ENCODE measurements around the gene WIPI1.
A peak's percentile ranks its signal among the peaks of the same experiment; 100 is the strongest.

DNA sequence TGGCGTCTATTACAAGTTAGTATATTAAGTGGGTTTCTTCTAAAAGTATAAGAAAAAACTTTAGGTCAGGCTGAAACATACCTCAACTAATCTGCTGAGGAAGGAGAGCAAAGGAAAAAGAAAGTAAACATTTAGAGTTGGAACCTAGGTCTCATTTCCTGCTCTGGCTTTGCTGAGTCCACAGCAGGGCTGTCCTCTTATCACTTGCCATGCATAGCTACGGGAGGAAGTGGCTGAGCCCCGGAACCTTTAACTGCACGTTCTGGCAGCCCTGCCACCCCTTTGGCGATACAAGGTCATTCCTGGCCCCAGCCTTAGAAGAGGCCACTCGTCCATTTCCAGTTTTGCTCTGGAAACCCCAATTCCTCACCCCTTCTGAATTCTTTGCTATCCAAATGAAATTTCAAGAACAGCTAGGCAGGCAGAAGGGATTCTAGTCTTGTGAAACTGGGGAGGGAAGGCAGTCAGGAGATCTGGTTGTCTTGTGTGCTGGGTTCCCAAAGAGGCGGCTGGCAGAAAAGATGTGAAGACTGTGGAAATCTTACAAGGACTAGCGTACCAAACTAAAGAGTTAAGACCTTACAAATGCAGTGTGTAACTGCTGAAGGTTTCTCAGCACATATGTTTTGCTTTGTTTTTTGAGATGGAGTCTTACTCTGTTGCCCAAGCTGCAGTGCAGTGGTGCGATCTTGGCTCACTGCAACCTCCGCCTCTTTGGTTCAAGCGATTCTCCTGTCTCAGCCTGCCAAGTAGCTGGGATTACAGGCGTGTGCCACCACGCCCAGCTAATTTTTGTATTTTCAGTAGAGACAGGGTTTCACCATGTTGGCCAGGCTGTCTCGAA, 19.1 kb downstream of the WIPI1 start:
- TF ChIP-seq KLF9 (CRISPR knock-in tag; IDR thresholded peaks at IDR 0.05; ENCODE audit: low read depth) (no peak), TEAD3 (CRISPR knock-in tag; optimal IDR thresholded peaks at IDR 0.05; ENCODE audit: borderline replicate concordance) (peak; percentile 90), CBFB (CRISPR knock-in tag; IDR thresholded peaks at IDR 0.05) (no peak)
- TF ChIP-seq, protein P1, sequence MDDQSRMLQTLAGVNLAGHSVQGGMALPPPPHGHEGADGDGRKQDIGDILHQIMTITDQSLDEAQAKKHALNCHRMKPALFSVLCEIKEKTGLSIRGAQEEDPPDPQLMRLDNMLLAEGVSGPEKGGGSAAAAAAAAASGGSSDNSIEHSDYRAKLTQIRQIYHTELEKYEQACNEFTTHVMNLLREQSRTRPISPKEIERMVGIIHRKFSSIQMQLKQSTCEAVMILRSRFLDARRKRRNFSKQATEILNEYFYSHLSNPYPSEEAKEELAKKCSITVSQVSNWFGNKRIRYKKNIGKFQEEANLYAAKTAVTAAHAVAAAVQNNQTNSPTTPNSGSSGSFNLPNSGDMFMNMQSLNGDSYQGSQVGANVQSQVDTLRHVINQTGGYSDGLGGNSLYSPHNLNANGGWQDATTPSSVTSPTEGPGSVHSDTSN (CRISPR knock-in tag; IDR thresholded peaks at IDR 0.05; ENCODE audit: borderline replicate concordance), result no peak
- TF ChIP-seq, protein P2, sequence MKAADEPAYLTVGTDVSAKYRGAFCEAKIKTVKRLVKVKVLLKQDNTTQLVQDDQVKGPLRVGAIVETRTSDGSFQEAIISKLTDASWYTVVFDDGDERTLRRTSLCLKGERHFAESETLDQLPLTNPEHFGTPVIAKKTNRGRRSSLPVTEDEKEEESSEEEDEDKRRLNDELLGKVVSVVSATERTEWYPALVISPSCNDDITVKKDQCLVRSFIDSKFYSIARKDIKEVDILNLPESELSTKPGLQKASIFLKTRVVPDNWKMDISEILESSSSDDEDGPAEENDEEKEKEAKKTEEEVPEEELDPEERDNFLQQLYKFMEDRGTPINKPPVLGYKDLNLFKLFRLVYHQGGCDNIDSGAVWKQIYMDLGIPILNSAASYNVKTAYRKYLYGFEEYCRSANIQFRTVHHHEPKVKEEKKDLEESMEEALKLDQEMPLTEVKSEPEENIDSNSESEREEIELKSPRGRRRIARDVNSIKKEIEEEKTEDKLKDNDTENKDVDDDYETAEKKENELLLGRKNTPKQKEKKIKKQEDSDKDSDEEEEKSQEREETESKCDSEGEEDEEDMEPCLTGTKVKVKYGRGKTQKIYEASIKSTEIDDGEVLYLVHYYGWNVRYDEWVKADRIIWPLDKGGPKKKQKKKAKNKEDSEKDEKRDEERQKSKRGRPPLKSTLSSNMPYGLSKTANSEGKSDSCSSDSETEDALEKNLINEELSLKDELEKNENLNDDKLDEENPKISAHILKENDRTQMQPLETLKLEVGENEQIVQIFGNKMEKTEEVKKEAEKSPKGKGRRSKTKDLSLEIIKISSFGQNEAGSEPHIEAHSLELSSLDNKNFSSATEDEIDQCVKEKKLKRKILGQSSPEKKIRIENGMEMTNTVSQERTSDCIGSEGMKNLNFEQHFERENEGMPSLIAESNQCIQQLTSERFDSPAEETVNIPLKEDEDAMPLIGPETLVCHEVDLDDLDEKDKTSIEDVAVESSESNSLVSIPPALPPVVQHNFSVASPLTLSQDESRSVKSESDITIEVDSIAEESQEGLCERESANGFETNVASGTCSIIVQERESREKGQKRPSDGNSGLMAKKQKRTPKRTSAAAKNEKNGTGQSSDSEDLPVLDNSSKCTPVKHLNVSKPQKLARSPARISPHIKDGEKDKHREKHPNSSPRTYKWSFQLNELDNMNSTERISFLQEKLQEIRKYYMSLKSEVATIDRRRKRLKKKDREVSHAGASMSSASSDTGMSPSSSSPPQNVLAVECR (CRISPR knock-in tag; IDR thresholded peaks at IDR 0.05; ENCODE audit: borderline replicate concordance), result peak; percentile 46; the same call in 1 of the 2 replicates
- TF ChIP-seq, protein P3, sequence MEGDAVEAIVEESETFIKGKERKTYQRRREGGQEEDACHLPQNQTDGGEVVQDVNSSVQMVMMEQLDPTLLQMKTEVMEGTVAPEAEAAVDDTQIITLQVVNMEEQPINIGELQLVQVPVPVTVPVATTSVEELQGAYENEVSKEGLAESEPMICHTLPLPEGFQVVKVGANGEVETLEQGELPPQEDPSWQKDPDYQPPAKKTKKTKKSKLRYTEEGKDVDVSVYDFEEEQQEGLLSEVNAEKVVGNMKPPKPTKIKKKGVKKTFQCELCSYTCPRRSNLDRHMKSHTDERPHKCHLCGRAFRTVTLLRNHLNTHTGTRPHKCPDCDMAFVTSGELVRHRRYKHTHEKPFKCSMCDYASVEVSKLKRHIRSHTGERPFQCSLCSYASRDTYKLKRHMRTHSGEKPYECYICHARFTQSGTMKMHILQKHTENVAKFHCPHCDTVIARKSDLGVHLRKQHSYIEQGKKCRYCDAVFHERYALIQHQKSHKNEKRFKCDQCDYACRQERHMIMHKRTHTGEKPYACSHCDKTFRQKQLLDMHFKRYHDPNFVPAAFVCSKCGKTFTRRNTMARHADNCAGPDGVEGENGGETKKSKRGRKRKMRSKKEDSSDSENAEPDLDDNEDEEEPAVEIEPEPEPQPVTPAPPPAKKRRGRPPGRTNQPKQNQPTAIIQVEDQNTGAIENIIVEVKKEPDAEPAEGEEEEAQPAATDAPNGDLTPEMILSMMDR (CRISPR knock-in tag; IDR thresholded peaks at IDR 0.05), result no peak

All from HepG2 (cell line).